SK-N-SH (cell line): ENCODE measurements around the gene SLC1A2.

ENCODE experiments used
- CTCF ChIP-seq: fragments of 200-600 bp; sonication (generic); IDR thresholded peaks from 2 replicates; pipeline ENCODE4 v1.6.1; 2017; ENCODE audit warnings: antibody characterized with exemption, mild to moderate bottlenecking, moderate library complexity
- EP300 ChIP-seq, 2 experiments: IDR thresholded peaks; 2 replicates each; pipeline versions ENCODE4 v1.4.0 to v1.6.1; 2012; ENCODE audit warnings: borderline replicate concordance in 1 of 2, low read depth in 1 of 2, low read length in 1 of 2
- MAX ChIP-seq: IDR thresholded peaks from 2 replicates; pipeline ENCODE4 v1.4.0; 2012; ENCODE audit warnings: low read depth
- POLR2AphosphoS5 ChIP-seq: IDR thresholded peaks from 2 replicates; pipeline ENCODE4 v1.6.1; 2012; ENCODE audit warnings: low read depth, low read length
- RFX5 ChIP-seq: IDR thresholded peaks from 2 replicates; pipeline ENCODE4 v1.6.1; 2012; ENCODE audit warnings: mild to moderate bottlenecking, improper control_type of control experiment, low read length
- ZBTB33 ChIP-seq: IDR thresholded peaks from 2 replicates; pipeline ENCODE4 v1.4.0; 2012; ENCODE audit warnings: low read depth, borderline replicate concordance

- TF ChIP-seq CTCF (no peak), POLR2AphosphoS5 (no peak), MAX (no peak), EP300 (IDR thresholded peaks at IDR 0.05; ENCODE audit: borderline replicate concordance in 1 of 2, low read depth in 1 of 2, low read length in 1 of 2) (no peak), ZBTB33 (no peak), RFX5 (no peak)
Observed at GRCh38 chr11:35413598-35413997, 5.8 kb downstream of the SLC1A2 start.
